Measurements from ENCODE around the gene ZNF415.
"Not testable (repeated sequence)": the region's sequence is repeated elsewhere in the genome, so short reads cannot be mapped to it uniquely, and the experiment has no call there.

The ZNF415 gene

DNA sequence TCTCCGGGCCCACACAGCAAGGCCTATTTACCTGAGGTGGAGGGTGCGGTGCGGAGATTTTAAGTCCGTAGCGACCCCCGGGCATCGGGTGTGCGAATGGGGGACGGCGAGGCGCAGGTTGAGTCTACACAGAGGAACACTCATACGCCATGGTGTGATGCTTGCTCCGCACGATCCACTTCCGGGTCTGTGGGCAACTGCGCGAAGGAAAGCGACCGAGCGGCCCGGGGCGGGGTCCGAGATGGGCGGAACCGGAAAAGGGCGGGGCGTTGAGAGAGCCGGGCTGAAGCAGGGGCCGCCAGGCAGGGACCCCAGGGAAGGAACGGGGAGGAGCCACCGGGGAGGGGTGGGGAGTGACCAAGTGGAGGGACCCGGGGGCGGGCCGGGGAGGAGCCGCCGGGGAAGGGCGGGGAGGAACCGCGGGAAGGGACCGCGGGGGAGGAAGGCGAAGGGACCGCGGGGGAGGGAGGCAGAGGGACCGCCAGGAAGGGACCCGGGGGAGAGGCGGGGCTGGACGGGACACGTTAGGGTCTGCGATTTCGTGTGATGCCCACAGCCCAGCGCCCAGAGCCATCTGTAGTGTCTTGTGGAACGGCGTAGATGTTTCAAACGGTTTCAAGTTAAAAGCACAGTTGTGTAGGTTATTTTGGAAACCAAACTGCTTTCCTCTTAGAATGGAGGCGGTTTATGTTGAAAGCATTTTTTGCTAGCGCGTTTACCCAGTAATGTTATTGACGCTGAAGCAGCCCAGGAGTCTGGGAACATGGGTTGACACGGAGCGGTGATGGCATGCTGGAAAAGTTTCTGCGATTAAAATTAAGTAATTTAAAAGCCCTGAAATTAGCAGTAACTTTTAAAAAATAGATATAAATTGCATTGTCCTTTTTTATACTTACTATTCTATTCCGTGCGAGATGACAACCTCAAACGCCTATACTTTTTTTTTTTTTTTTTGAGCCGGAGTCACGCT is 29.2 kb downstream of the ZNF415 start, which contains the start of gene ZNF160:
Gene ZNF160 (minus strand): TSS at position 189 of the 970 bp plus-strand sequence. CDS start 17,146 bp downstream, outside the sequence.
- in situ Hi-C loops (cut with MboI; ENCODE audit: low sequenced_read_pairs): no loop called here

DNA sequence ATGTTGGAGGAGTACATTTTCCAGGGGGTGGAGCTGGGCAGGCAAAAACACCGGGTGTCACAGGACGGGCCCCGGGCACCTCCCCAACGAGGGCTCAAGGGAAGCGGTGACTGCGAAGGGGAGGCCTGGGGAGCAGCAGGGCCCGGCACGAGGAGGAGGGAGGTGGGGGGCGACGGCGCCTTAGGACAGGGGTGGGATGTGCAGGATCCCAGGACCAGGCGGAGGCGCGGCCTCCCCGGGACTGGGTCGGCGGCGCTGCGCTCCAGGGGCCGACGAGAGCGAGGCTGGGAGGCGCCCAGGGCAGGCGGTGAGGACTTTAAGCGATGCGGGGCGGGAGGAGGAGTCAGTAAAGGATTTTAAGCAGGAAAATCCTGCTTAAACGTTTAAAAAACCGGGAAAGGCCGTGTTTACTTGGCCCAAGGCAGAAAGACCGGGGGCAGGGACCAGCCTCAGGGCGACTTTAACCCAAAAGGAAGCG is 29.9 kb downstream of the ZNF415 start:
- in situ Hi-C loops (cut with MboI; ENCODE audit: low sequenced_read_pairs): no loop called here

DNA sequence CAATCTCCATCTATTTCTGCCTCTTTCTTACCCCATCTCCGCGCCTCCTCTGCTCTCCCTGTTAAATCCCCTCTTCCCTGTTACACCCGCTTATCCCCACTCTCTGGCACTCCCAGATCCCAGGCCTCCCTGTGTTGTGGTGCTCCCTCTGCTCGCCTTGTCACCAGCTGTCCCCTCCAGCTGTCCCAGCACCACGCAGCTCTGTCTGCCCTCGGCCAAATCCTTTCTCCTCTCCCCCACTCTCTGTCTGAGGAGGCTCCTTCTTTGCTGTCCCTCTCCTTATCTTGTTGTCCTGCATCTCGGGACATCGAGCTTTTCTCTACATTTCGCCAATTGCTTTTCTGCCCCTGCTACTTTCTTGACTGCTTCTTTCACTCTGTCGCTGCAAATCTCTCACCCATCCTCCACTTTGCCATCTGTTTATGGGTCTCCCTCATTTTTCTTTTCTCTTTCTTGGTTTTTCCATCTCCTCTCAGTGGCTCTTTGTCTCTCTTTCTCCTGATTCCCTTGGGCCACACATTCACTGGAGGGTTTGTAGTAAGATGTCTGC is 30.4 kb downstream of the ZNF415 start:
- in situ Hi-C loops (cut with MboI; ENCODE audit: low sequenced_read_pairs): no loop called here

DNA sequence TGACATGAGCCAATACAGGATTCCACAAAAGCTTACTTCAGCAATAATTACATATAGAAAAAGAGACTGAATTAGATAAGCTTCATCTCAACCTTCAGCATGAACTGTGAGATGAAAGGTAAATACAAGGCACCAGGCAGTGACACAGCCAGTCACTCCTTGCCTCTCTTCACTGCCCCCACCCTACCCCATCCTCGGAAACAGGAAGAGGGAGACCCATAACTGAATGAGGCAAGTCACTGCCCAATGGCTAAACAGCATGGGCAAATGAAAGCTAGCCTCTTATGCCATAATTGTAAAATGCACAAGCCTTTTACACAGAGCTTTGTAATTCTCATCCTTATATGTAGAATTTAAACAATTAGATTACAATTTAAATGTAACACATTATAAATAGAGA is 31.2 kb downstream of the ZNF415 start:
- in situ Hi-C loops (cut with MboI; ENCODE audit: low sequenced_read_pairs): no loop called here

- in situ Hi-C loops (cut with MboI; ENCODE audit: low sequenced_read_pairs): not testable (repeated sequence)
Measured at GRCh38 chr19:53098570-53098969, 34.1 kb downstream of the ZNF415 start.

DNA sequence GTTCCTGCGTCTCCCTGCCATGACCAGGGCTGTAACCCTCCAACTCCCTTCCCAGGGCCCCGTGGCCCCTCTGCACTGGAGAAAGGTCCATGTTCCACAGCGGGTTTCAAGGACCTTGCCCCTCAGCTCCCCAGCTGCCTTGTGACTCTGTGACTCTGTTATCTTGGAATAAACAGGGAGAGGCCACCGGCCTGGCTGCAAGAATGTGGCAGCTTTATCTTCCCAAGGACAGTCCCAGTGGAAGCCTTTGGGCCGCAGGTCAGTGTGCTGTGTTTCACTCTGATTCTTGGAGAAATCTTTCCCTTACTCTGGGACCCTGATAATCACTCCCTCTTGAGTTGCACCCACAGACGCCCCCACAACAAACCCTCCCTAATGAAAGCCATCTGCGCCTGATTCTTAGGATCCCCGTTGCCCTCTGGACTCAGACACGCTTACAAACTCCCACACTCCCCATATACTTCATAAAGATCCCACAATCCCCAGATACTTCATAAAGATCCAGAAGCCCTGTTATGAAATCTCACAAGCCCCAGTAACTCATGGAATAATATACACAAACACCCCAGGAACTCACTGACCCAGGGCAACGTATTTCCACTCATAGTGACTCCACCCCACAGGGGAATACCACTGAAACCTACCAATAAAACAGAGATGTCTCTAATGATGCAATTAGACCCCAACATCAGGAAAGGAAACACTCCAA is 35.6 kb downstream of the ZNF415 start:
- in situ Hi-C loops (cut with MboI; ENCODE audit: low sequenced_read_pairs): not testable (repeated sequence)

GRCh38 chr19:53096579-53096978 is 36.1 kb downstream of the ZNF415 start:
- in situ Hi-C loops (cut with MboI; ENCODE audit: low sequenced_read_pairs): not testable (repeated sequence)

DNA sequence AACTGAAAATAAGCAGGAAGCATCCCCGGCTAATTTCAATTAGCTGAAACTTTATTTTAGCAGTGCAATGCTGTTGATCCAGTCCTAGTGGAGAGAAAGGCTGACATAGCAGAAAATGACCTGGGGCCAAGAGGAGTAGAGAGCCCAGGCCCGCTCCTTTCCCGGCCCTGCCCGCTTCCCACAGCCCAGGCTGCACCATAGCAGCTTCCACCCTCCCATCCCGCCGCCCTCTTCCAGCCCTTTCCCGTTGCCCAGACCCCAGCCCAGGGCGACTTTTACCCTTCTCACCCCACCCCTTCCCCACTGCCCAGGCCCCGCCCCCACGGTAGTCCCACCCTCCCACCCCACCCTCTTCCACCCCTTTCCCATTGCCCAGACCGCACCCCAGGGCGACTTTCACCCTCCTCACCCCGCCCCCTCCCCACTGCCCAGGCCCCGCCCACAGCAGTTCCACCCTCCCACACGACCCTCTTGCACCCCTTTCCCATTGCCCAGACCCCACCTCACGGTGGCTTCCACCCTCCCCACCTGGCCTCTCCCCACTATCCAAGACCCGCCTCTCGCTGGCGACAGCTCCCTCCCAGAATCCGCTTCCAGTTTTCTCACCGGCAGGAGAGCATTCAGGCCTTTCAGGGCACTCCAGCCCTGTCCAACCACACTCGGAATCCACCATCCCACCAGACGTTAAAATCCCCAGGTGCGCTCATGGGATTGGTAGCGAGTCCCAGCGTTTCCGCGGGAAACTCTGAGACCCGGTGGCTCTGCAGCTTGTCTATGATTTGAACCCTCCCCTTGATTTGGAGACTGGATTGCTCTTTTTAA is 37.7 kb downstream of the ZNF415 start:
- in situ Hi-C loops (cut with MboI; ENCODE audit: low sequenced_read_pairs): no loop called here

DNA sequence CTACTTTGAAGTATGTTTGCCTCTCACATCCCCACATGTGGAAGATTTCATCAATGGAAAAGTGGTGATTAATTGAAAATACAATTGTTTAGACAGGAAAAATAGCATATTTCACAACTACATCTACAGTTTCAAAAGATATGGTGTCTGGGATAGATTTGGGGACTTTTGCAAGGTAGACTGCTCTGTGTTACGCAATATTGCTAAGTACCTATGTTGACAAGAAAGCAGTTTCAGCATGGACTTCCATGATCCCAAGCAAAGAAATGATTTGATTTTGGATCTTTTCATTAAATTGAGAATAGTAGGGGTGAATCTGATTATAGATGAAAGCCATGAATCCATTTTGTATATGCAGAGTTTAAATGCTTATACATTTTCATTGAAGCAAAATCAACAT is 40.0 kb downstream of the ZNF415 start:
- in situ Hi-C loops (cut with MboI; ENCODE audit: low sequenced_read_pairs): no loop called here

GRCh38 chr19:53091413-53092254 is 41.1 kb downstream of the ZNF415 start:
- in situ Hi-C loops (cut with MboI; ENCODE audit: low sequenced_read_pairs): no loop called here

- in situ Hi-C loops (cut with MboI; ENCODE audit: low sequenced_read_pairs): no loop called here
Measured at GRCh38 chr19:53088091-53088490, 44.6 kb downstream of the ZNF415 start.

GRCh38 chr19:53086949-53087348 is 45.8 kb downstream of the ZNF415 start:
- in situ Hi-C loops (cut with MboI; ENCODE audit: low sequenced_read_pairs): no loop called here

GRCh38 chr19:53085496-53085895 is 47.2 kb downstream of the ZNF415 start:
- in situ Hi-C loops (cut with MboI; ENCODE audit: low sequenced_read_pairs): no loop called here

- in situ Hi-C loops (cut with MboI; ENCODE audit: low sequenced_read_pairs): no loop called here
Measured at GRCh38 chr19:53082929-53083328, 49.8 kb downstream of the ZNF415 start.

GRCh38 chr19:53079313-53079924 is 53.3 kb downstream of the ZNF415 start:
- in situ Hi-C loops (cut with MboI; ENCODE audit: low sequenced_read_pairs): no loop called here

DNA sequence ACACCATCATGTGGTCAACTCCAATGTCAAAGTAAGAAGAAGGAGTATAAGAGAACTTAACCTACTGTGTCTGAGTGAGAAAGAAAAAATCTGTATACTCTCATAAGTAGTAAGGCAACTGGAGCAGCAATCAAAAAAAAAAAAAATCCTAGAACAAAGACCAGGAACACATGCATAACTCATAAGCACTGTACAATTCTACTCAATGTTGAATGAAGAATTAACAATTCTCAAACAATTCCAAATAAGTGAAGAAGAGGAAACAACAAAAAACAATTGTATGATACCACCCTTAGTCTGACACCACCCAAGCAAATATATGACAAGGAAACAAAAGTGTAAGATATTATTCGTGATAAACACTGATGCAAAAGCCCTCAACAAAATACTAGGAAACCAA is 54.0 kb downstream of the ZNF415 start:
- in situ Hi-C loops (cut with MboI; ENCODE audit: low sequenced_read_pairs): no loop called here

DNA sequence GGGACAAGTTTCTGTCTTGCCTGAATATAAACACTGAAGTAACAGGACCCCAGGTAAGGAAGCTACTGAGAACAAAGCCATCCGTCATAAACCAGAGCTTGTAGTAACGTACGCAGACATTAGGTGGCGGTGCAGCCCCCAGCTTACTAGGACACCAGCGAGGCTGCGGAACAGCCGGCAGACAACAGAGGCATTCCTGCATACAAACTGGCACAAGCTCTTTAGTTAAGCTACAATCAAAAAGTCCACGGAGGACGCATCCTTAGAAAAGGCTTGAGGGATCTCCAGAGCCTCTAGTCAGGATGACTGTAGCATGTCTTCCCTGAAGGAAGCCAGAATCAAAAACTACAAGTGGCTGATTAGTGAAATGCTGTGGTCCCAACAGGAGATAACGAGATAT is 55.7 kb downstream of the ZNF415 start:
- in situ Hi-C loops (cut with MboI; ENCODE audit: low sequenced_read_pairs): no loop called here

- in situ Hi-C loops (cut with MboI; ENCODE audit: low sequenced_read_pairs): no loop called here
Measured at GRCh38 chr19:53068834-53069233, 63.9 kb downstream of the ZNF415 start.

DNA sequence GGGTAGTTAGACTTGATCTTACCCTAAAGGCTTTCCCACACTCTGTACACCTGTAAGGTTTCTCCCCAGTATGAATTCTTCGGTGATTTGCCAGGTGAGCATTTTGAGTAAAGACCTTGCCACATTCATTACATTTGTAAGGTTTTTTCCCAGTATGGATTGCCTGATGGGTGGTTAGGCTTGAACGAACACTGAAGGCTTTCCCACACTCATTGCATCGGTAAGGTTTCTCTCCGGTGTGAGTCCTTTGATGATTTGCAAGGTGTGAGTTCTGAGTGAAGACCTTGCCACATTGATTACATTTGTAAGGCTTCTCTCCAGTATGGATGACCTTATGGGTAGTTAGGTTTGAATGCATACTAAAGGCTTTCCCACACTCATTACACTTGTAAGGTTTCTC is 64.5 kb downstream of the ZNF415 start:
- in situ Hi-C loops (cut with MboI; ENCODE audit: low sequenced_read_pairs): no loop called here
